NCI-H1930 (cell line): ENCODE data around the gene NPAS1.
"Not testable (repeated sequence)": the region's sequence is repeated elsewhere in the genome, so short reads cannot be mapped to it uniquely, and the experiment has no call there.

ENCODE experiments used
- DNase-seq, 2 experiments: peaks; one replicate each; lab custom pipeline; 2025; lab: John Stamatoyannopoulos, UW

The NPAS1 gene

DNA sequence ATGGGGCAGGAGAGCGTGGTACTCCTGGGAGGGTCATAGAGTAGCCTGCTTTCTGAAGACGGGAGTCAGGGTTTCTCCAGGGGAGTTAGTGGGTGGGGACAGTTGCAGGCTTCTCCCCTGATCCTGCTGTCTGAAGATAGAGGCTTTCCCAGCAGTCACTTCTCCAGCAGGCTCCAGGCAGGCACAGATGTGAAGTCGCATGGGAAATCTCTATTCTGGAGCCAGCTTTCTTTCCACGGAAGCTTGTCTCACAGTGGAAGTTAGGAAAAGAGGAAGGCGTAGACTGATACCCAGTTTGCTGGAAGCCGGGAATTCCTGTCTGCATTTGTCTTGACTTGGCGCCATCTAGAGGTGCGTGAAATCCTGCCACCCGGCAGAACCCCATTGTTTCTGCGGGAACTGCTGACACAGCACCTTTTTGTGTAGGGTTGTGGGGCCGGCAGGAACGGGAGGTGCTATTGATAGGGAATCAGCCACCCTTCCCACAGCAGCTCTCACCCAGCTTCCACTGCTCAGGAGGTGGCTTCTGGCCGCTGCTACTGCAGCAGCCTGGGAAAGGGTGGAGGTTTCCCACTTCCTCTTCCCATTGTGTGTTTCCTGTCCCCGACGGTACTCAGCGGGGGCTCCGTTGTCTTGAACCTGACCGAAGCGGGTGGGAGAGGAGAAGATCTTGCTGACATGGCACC lies 28.5 kb upstream of the NPAS1 start:
- peak; percentile 24 to 60 for DNase-seq

DNA sequence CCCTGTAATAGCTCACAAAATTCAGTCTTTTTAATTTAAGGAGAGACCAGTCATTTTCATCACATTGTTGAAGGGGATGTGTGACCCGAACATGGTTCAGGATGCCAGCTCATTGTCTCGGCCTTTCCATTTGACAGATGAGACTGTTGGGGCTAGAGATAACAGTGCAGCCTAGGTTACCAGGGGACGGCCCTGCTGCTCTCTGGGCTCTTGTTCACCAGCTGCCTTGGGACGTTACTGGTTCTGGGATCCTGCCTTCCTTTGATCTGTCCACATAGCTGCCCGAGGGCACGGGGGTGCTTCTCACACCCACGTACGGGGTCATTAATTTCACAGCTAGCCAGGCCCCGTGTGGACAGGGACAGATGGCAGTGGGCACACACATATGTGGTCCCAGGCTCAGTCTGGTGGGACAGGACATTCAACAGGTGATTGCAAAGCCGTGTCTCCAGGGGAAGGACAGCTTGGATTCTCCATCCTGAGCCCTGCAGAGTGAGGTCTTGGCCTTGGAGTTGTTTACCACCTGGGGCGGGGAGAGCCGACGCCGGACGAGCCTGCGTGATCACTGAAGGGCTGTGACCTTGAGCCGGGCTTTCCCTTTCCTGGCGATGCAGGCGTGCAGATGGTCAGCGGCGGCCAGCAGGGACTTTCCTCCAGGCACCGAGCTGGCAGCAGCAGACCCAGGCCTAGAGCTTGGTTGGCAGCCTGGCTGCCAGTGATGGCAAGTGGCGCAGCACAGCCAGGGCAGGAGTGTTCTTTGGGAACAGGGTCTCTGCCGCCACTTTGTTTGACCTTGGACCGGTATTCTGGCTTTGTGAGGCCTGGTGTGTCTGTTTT lies 26.7 kb upstream of the NPAS1 start:
- DNase-seq = no peak

DNA sequence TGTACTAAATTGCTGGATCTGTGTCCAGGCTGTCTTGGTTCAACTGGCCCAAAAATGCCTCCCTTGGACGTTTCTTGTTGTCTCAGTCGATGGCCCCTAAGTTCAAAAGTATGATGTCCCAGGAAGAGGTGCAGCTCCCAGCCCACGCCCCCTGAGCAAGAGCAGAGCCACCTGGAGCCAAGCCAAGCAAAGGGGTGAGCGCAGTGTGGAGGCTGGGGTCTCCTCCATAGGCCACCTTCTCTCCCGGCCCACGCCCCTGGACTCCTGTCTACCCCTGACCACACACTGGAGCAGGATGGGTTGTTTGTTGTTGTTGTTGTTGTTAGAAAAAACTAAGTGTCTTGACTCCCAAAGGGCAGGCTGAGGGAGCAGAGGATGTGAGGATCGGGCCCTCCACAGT lies 26.0 kb upstream of the NPAS1 start:
- DNase-seq = no peak

DNA sequence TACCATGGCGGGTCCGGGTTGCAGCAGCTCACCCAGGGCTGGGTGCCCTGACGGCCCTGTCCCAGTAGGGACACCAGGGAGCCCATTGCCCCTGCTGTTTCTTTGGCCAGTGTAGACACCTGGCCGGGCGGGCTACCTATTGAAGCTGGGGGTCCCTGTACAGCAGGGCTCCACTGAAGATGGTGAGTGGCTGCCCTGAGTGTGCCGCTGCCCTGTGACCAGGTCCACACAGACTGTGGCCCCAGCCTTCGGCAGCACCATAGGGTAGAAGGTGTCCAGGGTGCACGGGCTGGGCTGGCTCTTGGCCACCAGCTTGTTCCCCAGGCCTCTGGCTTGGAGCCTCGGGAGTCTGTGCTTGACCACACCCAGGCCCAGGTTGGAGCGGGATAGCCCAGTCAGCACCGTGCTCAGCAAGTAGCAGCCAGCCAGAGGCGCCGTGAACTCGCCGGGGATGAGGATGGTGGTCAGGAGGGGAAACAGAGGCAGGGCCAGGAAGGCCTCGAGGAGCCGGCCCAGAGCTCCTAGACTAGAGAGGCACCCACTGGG lies 25.4 kb upstream of the NPAS1 start:
- DNase-seq = no peak

DNA sequence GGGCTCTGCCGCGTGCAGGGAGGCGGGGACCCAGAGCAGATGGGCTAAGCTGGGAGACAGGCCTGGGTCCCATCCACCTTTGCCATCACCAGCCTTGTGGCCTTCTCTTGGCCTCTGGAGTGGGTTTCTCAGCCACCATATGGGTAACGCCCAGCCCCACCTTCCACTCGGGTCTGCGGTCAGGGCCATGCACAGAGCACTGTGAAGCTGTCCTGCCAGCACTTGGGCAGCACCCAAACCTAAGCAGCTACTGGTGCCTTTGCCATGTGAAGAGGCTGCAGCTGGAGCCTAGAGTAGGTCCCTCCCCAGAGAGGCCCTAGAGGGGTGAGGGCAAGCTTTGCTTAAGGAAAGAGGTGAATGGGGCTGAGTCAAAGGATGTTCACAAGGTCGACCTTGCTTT lies 24.1 kb upstream of the NPAS1 start:
- DNase-seq = no peak

DNA sequence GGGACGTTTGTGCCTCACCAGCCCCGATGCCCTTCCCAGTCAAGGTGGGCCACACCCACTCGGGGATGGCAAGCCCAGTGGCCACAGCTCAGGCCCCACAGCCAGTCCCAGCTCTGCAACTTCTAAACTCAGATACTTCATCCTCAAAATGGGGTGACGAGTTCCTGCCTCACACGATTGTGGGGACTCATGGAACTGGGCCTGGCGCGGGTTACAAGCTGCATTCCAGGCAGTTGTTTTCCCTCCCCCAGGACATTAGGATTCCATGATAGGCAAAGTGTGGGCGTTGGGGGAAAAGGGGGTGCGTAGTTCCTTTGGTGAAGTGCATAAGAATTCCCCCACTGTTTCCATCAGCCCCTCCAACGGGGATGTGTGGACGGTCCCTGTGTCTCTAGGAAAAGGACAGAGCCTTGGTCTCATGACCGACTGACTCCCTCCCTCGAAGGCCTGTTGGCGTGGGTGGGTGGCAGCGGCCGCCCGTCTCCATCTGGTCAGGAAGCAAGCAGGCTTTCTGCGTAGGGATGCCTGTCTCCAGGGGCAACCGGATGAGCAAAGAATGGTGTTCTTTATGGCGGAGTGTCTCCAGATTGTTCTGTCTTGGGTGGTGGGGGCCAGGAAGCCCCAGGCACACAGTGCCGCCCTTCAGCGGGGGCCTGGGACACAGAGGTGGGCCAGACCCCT lies 21.1 kb upstream of the NPAS1 start:
- DNase-seq = no peak

DNA sequence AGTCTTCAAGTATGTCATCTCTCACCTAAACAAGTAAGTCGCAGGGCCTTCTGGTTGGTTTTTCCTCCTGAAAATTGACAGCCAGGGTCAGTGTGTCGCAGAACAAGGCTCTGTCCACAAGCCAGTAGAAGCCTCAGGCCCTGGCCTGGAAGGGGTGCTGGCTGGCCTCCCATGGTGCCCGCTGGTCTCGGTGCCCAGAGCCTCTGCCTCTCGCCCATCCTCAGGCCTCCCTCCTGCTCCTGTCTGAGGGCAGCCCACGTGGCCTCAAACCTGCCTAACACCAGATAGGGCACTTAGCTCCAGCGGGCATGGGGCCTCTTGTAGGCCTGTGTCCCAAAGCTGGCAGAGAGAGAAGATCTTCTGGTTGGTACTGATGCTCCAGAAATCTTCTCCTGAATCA lies 20.3 kb upstream of the NPAS1 start:
- no peak for DNase-seq

DNA sequence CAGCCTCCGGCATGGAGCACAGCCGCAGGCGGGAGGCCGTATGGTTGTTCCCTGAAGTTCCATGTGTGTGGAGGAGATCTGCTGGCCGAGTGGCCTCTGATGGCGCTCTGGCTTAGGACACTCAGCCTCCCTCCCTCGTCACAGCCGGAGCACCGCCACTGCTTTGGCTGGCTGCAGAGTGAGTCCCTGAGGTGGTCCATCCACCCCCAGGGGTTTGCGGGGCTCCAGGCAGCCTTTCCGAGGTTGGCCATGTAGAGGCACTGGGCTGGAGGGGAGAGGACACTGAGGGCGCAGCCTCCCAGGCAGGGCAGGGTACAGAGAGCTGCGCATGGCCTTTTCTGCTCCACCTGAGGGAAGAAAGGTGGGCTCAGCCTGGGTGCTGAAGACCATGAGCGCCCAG lies 19.8 kb upstream of the NPAS1 start:
- no peak for DNase-seq

DNA sequence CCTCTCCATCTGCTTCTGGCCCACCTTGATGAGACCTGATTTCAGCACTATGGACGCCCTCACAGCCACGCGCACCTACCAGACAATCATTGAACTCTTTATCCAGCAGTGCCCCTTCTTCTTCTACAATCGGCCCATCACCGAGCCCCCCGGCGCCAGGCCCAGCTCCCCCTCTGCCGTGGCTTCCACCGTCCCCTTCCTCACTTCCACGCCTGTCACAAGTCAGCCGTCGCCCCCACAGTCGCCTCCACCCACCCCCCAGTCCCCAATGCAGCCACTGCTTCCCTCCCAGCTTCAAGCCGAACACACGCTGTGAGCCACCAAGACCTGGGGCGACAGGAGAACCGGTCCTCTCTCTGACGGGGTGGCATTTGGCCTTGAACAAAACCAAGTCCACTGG lies 19.3 kb upstream of the NPAS1 start:
- no peak for DNase-seq

DNA sequence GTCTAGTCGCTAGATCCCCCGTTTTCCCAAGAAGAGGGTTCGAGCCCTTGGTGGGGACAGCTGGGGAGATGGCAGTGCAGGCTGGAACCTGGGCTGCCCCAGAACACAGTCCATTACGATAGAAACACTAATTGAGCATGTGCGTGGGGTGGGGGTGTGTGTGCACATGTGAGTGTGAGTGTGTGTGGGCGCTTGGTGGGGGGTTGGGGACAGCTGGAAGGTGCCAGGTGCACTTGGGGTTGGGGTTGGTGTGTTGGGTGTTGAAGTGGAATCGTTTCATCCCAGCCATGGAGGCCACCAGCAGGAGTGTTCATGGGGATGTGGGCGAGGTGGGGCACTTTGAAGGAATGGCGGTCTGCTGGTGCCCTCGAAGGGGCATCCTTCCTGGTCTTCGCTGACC lies 18.1 kb upstream of the NPAS1 start:
- no peak for DNase-seq

DNA sequence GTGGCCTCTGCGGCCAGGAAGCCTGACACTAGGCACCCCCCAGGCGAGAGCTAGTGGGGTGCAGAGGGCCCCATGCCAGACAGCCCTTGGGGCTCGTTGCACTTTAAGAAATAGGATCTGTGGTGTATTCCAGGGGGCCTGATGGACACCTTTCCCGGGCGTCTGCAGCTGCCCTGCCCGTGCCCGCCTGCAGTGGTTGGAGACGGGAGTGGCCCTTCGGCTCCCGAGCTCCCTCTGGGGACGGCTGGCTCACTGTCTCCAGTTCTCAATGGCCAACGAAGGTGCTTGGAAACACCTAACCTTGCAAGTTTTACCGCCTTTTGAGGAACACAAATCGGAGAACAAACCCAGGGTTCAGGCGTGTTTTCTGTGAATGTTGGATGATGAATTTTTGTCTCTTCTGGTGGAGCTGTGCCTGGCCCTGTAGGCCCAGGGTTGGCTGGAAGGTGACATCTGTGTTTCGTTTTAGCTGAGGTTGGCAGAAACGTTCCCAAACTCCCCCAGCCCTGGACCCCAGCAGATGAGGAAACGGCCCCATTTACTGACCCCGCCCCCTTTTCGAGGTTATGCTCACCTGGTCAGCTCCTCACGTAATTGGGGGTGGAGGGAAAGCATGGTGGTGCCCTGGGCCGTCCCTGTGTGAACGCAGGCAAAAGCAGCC lies 17.4 kb upstream of the NPAS1 start:
- no peak for DNase-seq

DNA sequence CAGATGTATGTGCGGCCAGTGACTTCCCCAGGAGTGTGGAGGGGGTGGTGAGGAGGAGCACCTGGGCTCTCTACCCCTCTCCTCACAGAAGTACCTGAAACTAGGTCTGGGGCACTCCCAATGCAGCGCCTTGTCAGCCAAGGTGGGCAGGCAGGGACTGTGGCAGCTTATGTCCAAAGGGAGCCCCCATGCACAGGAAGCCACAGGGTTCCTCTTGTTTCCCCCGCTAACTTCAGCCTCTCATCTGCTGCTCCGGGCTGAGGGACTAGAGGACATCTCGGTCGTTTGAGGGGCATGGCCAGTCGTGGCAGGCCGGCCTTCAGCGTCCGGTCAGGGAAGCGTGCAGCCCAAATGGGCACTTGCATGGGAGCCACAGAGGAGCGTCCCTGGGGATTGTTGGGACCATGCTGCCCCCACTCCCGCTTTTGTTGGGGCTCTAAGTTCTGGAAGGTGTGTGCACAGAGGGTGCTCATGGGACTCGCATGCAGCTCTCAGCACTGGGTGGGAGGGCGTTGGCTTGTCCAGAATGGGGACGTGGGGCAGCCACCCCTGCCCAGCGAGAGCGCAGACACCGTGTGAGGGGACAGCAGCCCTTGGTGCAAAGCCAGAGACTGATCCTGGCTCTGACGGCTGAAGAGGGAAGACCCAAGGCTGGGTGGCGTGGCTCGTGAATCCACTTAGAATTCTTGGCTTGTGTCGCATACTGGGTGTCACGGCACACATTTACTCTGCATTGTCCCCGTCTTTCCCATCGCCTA lies 16.6 kb upstream of the NPAS1 start:
- DNase-seq = no peak

DNA sequence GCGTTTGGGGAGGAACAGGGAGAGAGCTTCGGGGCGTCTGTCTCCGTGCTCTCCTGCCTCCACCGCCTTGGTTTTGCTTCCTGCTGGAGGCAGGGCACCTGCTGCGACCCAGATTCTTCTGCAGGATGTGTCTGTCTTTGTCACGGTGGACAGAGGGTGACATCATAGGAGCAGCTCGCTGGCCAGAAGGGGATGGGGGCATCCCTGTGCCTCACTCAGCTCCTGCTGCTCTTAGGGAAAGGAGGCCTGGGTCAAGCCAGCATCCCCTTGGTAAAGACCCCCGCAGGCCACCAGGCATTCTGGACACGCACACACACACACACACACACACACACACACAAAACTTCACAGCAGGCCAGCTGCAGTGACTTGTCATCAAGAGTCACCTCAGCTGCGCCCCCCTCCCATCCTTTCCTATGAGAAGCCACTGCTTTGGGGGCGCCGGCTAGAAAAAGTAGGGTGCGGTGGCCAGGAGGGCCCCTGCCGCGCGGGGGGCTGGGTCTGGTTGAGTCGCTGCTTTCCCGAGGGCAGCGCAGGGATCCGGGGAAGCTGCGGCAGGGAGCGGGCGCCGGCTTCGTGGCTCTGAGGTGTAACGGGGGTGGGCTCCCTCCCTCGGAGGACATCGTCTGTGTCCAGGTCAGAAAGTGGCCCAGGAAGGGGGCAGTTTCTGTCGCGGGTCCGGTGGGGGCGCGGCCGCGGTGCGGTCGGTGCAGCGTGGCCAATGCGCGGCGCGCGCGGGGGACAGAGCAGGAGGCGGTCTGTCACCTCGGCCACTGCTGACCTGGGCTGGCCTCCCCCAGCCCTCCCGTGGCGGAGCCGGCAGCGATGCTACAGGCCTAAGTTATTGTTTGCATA lies 15.8 kb upstream of the NPAS1 start:
- DNase-seq = no peak

DNA sequence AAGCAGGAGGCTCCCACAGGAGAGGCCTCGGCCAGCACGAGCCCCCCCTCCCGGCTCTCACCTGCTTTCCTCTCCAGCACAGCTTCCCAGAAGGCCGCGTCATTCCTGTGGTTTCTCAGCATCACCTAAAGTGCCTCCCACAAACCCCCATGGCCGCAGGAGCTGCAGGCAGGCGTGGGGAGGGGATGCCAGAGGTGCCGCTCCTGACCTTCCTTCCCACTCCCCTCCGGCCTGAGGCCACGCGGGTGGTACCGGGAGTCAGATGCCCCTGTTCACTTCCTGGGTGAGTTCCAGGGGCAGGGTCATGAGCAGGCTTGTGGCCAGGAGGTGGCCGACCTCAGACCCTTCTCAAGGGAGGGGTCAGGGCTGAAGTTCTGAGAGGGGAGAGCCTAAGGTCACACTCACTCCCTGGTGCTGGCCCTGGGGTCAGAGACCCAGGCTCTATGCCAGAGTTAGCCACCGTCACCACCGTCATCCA lies 14.4 kb upstream of the NPAS1 start:
- DNase-seq = no peak

DNA sequence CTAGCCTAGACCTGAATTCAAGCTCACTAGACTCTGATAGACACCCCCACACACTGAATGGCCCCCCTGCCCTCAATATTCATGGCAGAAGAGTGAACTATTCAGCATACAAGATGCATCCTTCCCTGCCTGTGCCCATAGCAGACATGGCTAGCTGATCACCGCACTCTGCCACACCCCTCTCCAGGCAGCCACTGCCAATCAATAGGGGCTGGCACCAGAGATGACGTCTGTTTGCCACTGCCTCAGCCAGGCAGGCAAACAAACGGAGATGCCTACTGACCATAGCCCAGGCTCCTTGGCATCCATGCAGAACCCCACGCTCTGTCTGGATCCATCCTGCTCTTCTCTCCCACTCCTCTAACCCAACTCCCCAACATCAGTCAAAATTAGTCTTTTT lies 13.8 kb upstream of the NPAS1 start:
- DNase-seq = no peak

DNA sequence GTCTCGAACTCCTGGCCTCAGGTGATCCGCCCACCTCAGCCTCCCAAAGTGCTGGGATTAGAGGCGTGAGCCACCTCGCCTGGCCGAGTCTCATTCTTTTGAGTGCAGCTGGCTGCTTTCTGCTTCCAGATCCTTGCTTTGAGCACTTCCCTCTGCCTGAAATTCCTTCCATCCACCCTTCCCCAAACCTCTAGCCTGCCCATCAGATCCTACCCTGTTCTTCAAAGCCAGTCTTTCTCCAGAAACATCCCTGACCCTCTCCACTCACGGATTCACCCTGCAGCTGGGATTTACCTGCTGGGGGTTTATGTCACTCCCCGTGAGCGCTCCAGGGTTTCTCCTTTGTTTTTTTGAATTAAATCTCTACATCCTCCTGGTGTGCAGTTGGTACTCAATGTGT lies 13.1 kb upstream of the NPAS1 start:
- no peak for DNase-seq

DNA sequence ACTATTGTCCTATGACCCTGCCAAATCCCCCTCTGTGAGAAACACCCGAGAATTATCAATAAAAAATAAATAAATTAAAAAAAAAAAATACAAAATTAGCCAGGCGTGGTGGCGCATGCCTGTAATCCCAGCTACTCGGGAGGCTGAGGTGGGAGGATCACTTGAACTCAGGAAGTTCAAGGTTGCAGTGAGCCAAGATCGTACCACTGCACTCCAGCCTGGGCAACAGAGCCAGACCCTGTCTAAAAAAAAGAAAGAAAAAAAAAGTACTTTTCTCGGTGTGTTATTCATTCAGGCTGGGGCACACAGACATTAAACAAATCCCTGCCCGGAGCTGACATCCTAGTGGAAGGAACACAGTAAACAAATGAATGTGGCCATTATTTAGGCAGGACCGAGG lies 9.1 kb upstream of the NPAS1 start:
- not testable (repeated sequence) for DNase-seq

DNA sequence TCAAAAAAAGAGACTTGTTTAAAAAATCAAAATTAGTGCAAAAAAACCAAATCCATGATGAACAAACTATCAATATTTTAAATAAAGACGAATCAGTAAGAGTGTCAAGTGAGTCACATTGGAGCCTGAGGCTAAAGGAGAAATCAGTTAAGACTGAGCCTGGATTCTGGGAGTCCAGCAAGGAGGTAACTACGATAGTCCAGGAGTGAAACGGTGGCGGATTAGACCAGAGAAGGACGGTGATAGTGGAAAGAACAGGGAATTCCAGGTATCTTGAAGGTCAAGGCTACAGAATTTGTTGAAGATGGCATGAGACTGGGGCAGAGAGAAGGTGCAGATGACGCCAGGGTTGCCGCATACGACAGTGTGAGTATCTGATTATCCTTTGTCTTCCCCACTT lies 7.0 kb upstream of the NPAS1 start:
- no peak for DNase-seq

DNA sequence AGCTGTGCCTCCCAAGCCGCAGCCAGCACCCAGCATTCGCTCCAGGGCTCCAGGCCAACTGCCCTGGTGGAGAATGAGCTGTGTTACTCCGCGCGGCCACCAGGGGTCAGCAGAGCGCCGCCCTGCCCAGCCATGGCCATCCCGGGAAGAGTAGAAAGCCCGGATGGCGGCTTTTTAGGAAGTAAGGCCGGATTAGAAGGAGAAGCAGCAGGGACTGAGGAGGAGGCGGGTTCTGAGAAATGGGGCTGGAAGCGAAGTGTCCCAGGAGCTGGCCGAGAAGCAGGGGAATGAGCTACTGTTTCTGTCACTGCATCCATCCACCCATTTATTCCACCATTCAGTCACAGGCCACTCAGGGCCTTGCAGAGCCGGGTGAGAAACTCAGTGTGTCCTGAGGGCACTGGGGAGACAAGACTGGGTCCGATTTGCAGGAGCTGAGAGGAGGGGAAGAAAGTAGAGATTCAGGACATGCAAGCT lies 6.6 kb upstream of the NPAS1 start:
- peak; percentile 60 to 64 for DNase-seq

DNA sequence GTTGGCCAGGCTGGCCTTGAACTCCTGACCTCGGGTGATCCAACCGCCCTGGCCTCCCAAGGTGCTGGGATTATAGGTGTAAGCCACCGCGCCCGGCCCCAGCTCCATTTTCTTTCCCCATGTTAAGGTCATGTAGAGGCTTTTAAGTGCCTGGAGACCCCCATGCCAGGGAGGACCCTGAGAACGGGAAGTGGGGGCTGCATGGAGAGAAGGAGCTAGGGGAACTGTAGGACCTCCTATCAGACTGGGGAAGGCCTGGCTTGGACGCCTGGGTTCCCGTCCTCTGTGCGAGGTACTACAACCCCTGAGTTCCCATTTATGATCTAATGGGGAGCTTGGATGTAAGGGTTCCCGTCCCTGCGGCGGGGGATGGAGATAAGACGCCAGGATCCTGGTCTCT lies 714 bp upstream of the NPAS1 start:
- DNase-seq = no peak
